MM.1S (cell line): ENCODE data around the gene TRAF3.

Experiments used
- CTCF ChIP-seq: fragments of 300-600 bp; sonication (generic); IDR thresholded peaks from 2 replicates; pipeline ENCODE4 v1.5.1; 2016; ENCODE audit warnings: antibody characterized with exemption, low read length, mixed read lengths
- EZH2 ChIP-seq: fragments of 300-600 bp; sonication (generic); optimal IDR thresholded peaks from 2 replicates; pipeline ENCODE3; 2017; ENCODE audit warnings: low read depth, mild to moderate bottlenecking, antibody characterized with exemption, low read length, mixed read lengths
- EZH2phosphoT487 ChIP-seq: fragments of 300-600 bp; sonication (generic); IDR thresholded peaks from 2 replicates; pipeline ENCODE4 v1.6.1; 2018; ENCODE audit warnings: antibody characterized with exemption, low read length

GRCh38 chr14:102786768-102787167 lies 9.5 kb downstream of the TRAF3 start:
- TF ChIP-seq EZH2 (no peak), CTCF (no peak), EZH2phosphoT487 (no peak)
